Epithelial cell of proximal tubule (primary cell): ENCODE measurements around the gene C1QTNF9. TPM values are rescaled to one million over a fixed set of nuclear protein-coding genes. Genes with fewer than 3 reads are reported as not detected.
"Not testable (repeated sequence)": the region's sequence is repeated elsewhere in the genome, so short reads cannot be mapped to it uniquely, and the experiment has no call there.

ENCODE experiments used
- DNase-seq: peaks from one replicate; pipeline ENCODE4 v3.0.0-alpha.2; 2011; ENCODE audit warnings: low read depth
- H3K4me3 ChIP-seq: 2 replicates; pipeline ENCODE4 v1.5.1; 2011; ENCODE audit warnings: low read depth, mild to moderate bottlenecking, low read length
- CTCF ChIP-seq: conservative IDR thresholded peaks from 2 replicates; pipeline ENCODE4 v1.5.1; 2012; ENCODE audit warnings: low read depth, mild to moderate bottlenecking, low read length
- total RNA-seq: library from RNA; depleted of rRNA; stranded (reverse); fragments of >200 nt; gene quantifications from 2 replicates; pipeline ENCODE4 v1.2.3, GENCODE V29; 2015

C1QTNF9 gene
- total RNA-seq, 1 donor from 2014 or later = not detected

- DNase-seq = no peak
- no peak for TF ChIP-seq CTCF
- no peak overlapping the region for H3K4me3 ChIP-seq
These were observed 52.5 kb downstream of the C1QTNF9 start for GRCh38 chr13:24361852-24362366.

DNA sequence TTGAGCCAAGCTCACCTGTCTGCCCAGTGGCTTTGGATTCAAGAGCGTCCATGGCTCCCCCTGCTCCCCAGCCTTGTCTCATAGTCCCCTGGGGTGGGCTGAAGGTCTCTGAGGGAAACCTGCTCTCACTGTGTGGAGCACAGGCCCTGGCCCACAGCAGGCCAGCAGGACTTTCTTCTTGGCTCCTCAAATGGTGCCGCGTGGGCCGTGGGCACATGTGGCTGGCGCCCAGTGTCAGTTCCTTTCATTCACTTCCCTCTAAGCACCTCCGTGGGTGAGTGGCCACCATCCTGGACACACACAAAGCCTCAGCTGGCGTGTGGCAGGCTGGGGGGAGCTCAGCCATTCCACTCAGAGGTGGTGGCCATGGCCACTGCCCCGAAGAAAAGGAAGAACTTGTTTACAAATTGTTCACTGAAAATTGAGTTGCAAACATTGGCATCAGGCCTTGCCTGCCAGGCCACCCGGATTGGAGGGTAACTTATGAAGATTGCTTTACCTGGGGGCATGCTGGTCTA is 53.1 kb downstream of the C1QTNF9 start:
- H3K4me3 ChIP-seq = no peak overlapping the region
- no peak for TF ChIP-seq CTCF
- no peak for DNase-seq

DNA sequence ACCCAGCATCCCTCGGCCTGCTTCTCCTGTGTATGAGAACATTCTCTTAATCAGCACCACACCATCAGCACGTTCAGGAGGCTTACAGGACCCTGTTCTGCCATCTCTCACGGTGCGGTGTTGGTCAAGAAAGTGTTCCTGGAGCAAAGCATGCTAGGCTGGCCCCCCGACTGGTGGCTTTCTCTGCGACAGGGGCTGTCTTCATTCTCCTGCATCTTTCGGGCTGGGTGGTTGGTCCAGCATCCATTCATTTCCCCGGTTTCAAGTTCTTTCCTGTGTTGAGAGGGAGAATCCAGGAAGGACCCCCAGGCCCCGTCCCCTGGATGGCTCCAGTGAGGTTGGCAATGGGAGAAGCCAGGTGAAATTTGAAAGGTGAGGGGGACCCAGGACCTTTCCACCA is 55.8 kb downstream of the C1QTNF9 start:
- no peak for TF ChIP-seq CTCF
- no peak for DNase-seq
- H3K4me3 ChIP-seq = no peak overlapping the region

GRCh38 chr13:24366315-24366714 is 56.9 kb downstream of the C1QTNF9 start:
- H3K4me3 ChIP-seq, DNase-seq: not testable (repeated sequence)

- H3K4me3 ChIP-seq, DNase-seq: not testable (repeated sequence)
These were observed 61.9 kb downstream of the C1QTNF9 start for GRCh38 chr13:24371273-24371672.

Other genes starting within 250 kb of the C1QTNF9 start
- 11.4 and 12.1 TPM in 2 replicates for gene SPATA13, start 148.9 kb upstream of the C1QTNF9 start, total RNA-seq
- 56.4 and 65.9 TPM in 2 replicates for gene PARP4, start 203.2 kb downstream of the C1QTNF9 start, total RNA-seq